ENCODE results near the gene TTC31. TPM values are rescaled to one million over a fixed set of nuclear protein-coding genes. Genes with fewer than 3 reads are reported as not detected.

The TTC31 gene
- total RNA-seq, 8 experiments from 2014 or later = 4.0 to 23.5 (median 10.2) TPM

DNA sequence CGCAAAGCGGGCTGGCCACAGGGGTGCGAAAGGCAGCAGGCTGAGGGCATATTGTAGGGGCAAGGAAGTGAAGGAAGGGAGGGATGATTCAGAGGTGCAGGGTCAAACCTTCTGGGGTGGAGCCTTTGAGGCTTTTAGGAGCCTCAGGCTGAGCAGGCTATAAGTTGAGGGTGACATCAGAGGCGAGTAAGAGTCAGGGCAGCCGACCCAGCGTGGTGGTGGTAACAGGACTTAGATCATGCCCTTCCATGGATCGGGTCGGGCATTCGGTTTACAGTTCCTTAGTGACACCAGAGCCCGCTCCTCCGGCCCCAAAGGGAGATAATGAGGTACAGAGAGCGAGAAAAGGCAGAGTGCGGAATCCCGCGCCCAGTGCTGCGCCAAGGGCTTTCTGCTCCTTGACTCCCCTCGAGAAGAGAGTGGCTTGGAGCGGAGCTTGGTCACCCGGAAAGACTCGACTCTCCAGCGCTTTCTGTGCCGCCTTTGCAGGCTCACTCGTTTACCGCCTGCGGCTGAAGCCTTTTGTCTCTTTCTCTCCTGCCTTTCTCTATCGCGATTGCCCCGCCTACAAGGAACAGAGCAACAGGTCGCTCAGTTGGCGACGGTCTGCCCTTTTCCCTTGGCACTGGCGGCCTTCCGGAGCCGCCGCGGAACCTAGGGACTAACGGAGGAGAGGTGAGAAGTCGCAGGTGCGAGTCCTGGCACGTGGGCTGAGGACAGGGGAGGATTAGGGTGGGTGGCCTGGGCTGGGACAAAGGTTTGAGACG, 15.8 kb downstream of the TTC31 start:
- in situ Hi-C loops (cut with MboI; ENCODE audit: low pct_unique_long_range_greater_than_20kb in 2 of 9, low sequenced_read_pairs in 9 of 9, unreplicated experiment in 9 of 9) = loop anchor here in 3 of 9 experiments (25.0 kb wide), 1 partner anchor 89 kb away; no protein-coding TSS in a partner anchor
- peak overlapping the region in 3 of 5 donors; percentile 6 to 24 (median 17) for H3K4me3 ChIP-seq
- ATAC-seq (replicated peaks in 6 of 8) = peak in 6 of 8 experiments; percentile 3 to 19 (median 8)
- H3K4me1 ChIP-seq (replicated peaks in 1 of 2) = peaks cover 9 to 32% of the 10 kb centered on the region in 2 donors
- WGBS, 10 experiments = 0 to 2% (median 0%) methylated on average over 1 to 8 of the region's 41 CpGs; no CpG with 5 or more reads in 5 of the 10 experiments
- no peak overlapping the region for H3K27ac ChIP-seq

DNA sequence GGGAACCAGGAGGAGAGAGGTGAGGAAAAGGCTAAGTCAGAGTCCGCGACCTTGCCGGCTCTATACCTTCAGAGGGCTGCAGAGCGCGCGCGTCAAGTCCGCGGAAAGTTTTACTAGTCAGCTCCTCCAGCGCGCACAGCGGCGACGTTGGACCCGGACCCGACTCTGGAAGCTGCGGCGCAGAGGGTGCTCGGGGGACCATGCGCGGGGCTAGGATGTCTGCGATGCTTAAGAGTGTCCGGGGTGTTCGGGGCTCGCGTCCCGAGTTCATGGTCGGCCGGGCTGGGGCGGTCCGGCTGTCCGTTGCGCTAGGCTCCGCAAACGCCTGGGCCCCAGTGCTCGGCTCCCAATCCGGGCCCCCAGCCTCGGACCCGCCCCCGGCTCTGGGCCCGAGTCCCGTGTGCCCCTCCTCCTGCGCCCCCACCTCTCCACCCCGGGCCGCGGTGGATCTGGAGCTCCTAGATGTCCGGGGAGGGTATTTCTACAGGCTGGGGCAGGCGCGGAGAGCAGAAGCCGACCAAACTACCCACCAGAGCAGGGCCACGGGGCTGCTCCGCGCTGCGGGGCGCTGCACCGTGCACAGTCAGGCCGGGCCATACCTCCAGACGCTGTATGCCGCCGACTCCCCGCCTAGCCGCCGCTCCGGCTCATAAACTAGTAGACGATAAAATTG, 16.5 kb downstream of the TTC31 start, which contains the start of gene LBX2:
Gene LBX2 (minus strand): TSS at position 337 of the 673 bp plus-strand sequence. CDS start 66 bp downstream, at position 271.
- Histone ChIP-seq H3K4me1 (replicated peaks in 1 of 2) (peaks cover 9 to 32% of the 10 kb centered on the region in 2 donors), H3K4me3 (peak within 1 kb of the TSS in 3 of 5 donors; percentile 13 to 16 (median 14)), H3K27ac (no peak within 1 kb of the TSS)
- ATAC-seq (replicated peaks in 6 of 8) = peak in 7 of 8 experiments; percentile 1 to 15 (median 10)
- in situ Hi-C loops (cut with MboI; ENCODE audit: low pct_unique_long_range_greater_than_20kb in 2 of 9, low sequenced_read_pairs in 9 of 9, unreplicated experiment in 9 of 9) = loop anchor here in 3 of 9 experiments (25.0 kb wide), 1 partner anchor 88 kb away; no protein-coding TSS in a partner anchor
- 83% methylated on average over 2 of the region's 65 CpGs; no CpG with 5 or more reads in 9 of the 10 experiments for WGBS, 10 experiments

DNA sequence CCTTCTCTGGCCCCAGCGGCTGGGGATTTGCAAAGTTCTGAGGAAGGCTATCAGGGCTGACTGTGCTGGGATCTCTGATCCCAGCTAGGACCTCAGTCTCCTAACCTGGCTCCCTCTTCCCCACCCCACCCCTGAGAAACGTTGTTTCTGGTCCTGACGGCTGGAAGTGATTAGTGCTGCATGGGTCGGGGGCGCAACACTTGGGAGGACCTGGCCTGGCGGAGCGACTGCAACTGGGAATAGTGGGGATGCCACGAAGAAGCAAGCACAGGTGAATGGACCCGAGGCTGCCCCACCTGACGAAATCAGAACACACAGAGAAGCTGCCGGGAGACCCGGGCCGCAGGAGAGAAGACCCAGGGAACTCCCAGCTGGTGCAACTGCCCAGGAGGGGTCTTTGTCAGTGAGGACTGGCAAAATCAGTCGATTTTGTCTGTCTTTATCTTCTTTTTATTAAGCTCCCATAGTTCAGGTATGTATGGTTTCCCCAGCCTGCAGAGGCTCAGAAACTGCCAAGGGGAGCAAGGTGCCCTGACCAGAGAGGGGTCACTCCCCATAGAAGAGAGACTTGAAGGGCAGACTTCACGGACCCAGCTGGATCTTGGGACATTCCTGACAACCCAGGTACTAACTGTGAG, 17.2 kb downstream of the TTC31 start:
- in situ Hi-C loops (cut with MboI; ENCODE audit: low pct_unique_long_range_greater_than_20kb in 2 of 9, low sequenced_read_pairs in 9 of 9, unreplicated experiment in 9 of 9) = loop anchor here in 3 of 9 experiments (25.0 kb wide), 1 partner anchor 87 kb away; no protein-coding TSS in a partner anchor
- Histone ChIP-seq H3K4me3 (no peak overlapping the region), H3K4me1 (replicated peaks in 1 of 2) (peaks cover 9 to 32% of the 10 kb centered on the region in 2 donors), H3K27ac (no peak overlapping the region)
- 0 to 65% (median 45%) methylated on average over 1 to 8 of the region's 15 CpGs; no CpG with 5 or more reads in 2 of the 10 experiments for WGBS, 10 experiments
- ATAC-seq (replicated peaks in 6 of 8) = no peak

DNA sequence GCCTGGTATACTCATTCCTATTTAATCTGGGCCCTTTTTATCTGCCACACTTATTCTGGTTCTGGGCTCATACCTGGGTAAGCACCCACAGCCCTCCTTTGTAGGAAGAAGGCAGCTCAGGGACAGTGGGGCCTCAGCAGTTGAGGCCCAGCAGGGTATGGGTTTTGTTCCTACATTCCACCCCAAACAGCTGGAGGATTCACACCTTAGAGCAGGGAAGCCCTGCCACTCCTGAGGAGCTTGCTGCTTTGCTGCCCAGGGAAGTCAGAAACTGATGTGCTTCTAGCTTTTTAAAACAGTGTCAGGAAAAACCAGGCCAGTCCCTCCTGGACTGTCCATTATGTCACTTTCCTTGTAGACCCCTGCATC, 17.7 kb downstream of the TTC31 start:
- Histone ChIP-seq H3K27ac (no peak overlapping the region), H3K4me1 (replicated peaks in 1 of 2) (peaks cover 9 to 32% of the 10 kb centered on the region in 2 donors), H3K4me3 (no peak overlapping the region)
- in situ Hi-C loops (cut with MboI; ENCODE audit: low pct_unique_long_range_greater_than_20kb in 2 of 9, low sequenced_read_pairs in 9 of 9, unreplicated experiment in 9 of 9) = no loop called here
- no peak for ATAC-seq (replicated peaks in 6 of 8)

GRCh38 chr2:74501335-74502071, 18.6 kb downstream of the TTC31 start:
- in situ Hi-C loops (cut with MboI; ENCODE audit: low pct_unique_long_range_greater_than_20kb in 2 of 9, low sequenced_read_pairs in 9 of 9, unreplicated experiment in 9 of 9) = no loop called here
- H3K27ac ChIP-seq = no peak overlapping the region
- no peak for ATAC-seq (replicated peaks in 6 of 8)
- H3K4me1 ChIP-seq (replicated peaks in 1 of 2) = peaks cover 15 to 38% of the 10 kb centered on the region in 2 donors
- WGBS, 10 experiments = 26 to 100% (median 45%) methylated on average over 2 to 10 of the region's 18 CpGs; no CpG with 5 or more reads in 3 of the 10 experiments
- H3K4me3 ChIP-seq = no peak overlapping the region

DNA sequence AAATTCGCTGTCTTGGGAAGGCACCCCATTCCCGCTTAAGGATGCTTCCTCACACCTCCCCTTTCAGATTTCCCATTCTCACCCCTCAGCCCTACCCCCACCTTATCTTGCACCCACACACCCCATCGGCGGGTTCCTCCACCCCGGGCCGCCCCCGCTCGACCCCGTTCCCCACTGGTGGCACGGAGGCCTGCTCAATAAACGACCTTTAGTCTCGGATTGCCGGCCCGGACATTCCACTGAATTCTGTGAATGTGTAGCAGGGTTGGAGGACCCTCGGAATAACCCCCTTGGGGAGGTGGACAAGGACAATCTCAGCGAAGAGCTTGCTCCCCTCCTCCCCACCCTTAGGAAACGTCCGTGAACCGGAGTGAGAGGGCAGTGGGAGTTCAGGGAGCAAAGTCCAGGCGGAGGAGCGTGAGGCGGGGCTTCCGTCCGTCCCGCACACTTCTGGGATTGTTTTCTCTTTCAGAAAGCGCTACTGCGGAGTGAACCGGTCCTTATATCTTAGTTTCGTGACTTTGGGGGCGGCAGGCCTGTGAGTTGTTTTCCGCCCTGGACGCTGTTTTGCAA, 19.4 kb downstream of the TTC31 start:
- Histone ChIP-seq H3K4me1 (replicated peaks in 1 of 2) (peaks cover 18 to 41% of the 10 kb centered on the region in 2 donors), H3K27ac (no peak overlapping the region), H3K4me3 (peak overlapping the region in 3 of 5 donors; percentile 33 to 41 (median 34))
- ATAC-seq (replicated peaks in 6 of 8) = no peak
- in situ Hi-C loops (cut with MboI; ENCODE audit: low pct_unique_long_range_greater_than_20kb in 2 of 9, low sequenced_read_pairs in 9 of 9, unreplicated experiment in 9 of 9) = no loop called here
- WGBS, 10 experiments = 4 to 100% methylated on average over 2 to 11 of the region's 32 CpGs; no CpG with 5 or more reads in 8 of the 10 experiments

DNA sequence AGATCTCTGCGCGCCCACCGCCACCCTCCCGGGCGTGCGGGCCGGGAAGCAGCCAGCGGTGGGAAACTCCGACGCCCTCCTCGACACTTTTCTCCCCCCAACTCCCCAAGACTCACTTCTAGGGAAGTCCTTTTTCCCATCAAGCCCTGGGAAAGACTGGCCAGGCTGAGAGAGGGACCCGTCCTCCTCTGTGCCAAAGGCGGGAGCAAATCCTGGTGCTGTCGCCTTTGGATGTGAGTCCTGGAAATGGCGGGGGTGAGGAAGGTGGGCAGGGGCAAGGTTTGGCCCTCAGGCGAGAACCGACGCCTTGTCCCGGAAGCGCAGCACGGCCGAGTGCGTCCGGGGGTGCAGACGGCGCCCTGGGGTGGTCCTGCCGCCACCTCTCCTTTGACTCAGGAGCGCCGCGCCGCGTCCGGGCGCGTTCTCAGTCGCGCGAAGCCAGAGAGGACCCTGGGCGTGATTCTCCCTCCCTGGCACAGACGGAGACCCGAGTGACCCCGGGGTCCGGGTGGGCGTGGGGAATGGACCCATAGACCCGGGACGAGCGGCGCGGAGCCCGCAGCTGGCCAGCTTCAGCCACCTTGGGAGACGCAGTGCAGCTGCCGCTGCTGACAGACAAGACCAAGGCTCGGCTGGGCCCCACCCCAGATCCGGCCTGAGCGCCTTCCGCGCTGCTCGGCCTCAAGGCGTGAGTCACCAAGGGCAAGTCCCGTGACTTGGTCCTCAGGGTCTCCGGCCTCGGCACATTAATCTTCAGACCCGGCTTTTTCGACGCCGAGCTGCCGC, 20.0 kb downstream of the TTC31 start:
- H3K4me3 ChIP-seq = peak overlapping the region in 4 of 5 donors; percentile 3 to 41 (median 34)
- H3K27ac ChIP-seq = peak overlapping the region in 1 of 2 donors; percentile 46

GRCh38 chr2:74503506-74504475, 20.9 kb downstream of the TTC31 start:
- peak overlapping the region in 1 of 2 donors; percentile 15 for H3K27ac ChIP-seq
- peak overlapping the region in 3 of 5 donors; percentile 33 to 41 (median 34) for H3K4me3 ChIP-seq
- H3K4me1 ChIP-seq (replicated peaks in 1 of 2) = peaks cover 16 to 29% of the 10 kb centered on the region in 2 donors
- 23 to 93% (median 40%) methylated on average over 2 to 8 of the region's 45 CpGs; no CpG with 5 or more reads in 3 of the 10 experiments for WGBS, 10 experiments
- ATAC-seq (replicated peaks in 6 of 8) = no peak
- in situ Hi-C loops (cut with MboI; ENCODE audit: low pct_unique_long_range_greater_than_20kb in 2 of 9, low sequenced_read_pairs in 9 of 9, unreplicated experiment in 9 of 9) = no loop called here

More for the DNA sequence above, 20.0 kb downstream of the TTC31 start:
- ATAC-seq (replicated peaks in 6 of 8) = peak; percentile 14 to 56 (median 46)
- 0 to 6% (median 3%) methylated on average over 4 to 14 of the region's 67 CpGs; no CpG with 5 or more reads in 5 of the 10 experiments for WGBS, 10 experiments
- in situ Hi-C loops (cut with MboI; ENCODE audit: low pct_unique_long_range_greater_than_20kb in 2 of 9, low sequenced_read_pairs in 9 of 9, unreplicated experiment in 9 of 9) = no loop called here
- peaks cover 15 to 38% of the 10 kb centered on the region in 2 donors for H3K4me1 ChIP-seq (replicated peaks in 1 of 2)

DNA sequence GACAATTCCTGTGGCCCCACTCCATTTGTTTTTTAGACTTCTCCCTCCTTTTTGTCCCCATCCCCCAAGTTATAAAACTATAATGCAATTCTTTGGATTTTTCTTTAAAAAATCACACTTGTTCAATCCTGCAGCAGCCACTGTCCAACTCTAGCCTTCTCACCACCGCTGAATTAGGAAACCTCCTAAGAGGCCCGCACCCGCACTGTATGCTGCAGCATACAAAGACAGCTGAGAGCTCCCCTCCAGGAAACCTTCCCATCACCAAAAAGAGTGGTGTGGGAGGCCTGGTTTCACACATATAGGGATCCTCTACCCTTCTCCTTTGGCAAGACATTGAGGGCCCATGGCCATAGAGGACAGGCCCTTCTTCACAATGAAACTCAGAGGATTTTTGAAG, 21.7 kb downstream of the TTC31 start:
- in situ Hi-C loops (cut with MboI; ENCODE audit: low pct_unique_long_range_greater_than_20kb in 2 of 9, low sequenced_read_pairs in 9 of 9, unreplicated experiment in 9 of 9) = no loop called here
- Histone ChIP-seq H3K4me1 (replicated peaks in 1 of 2) (peaks cover 16 to 23% of the 10 kb centered on the region in 2 donors), H3K27ac (no peak overlapping the region), H3K4me3 (no peak overlapping the region)
- 50 to 90% (median 88%) methylated on average over 1 to 3 of the region's 3 CpGs; no CpG with 5 or more reads in 4 of the 10 experiments for WGBS, 10 experiments
- ATAC-seq (replicated peaks in 6 of 8) = no peak

DNA sequence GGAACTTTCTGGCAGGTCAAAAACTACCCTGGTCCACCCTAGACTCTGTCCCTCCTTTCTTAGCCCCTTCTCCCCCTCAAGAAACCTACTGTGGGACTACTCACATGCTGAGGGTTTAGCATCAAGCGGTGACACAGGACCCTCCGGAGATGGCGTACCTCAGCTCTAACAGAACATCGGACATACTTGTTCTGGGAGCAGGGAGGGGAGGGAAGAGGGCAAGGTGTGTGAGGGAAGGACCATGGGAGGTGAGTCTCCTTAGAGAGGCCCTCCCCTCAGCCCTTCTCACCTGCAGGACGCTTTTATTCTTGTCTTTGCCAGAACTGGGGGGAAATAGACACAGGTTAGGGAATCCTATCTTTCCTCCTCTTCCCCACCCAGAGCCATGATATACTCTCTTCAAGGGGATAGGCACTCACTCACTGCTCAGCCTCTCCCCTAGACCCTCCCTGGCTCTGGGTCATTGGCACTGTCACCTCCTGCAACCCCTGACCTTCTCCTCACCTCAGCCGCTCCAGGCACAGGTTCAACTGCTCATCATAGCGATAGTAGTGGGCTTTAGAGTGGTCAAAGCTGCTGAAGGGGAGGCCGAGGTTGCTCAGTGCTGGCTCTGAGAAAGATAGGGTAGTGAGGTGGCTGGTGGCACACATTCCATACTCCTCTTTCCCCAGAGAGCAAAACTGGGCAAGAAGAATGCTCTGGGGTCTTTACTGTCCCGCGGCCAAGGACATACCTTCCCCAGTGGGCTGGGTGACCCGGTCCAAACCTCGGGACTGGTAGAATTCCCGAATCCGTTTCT, 22.8 kb downstream of the TTC31 start:
- peaks cover 16 to 21% of the 10 kb centered on the region in 2 donors for H3K4me1 ChIP-seq (replicated peaks in 1 of 2)
- in situ Hi-C loops (cut with MboI; ENCODE audit: low pct_unique_long_range_greater_than_20kb in 2 of 9, low sequenced_read_pairs in 9 of 9, unreplicated experiment in 9 of 9) = no loop called here
- H3K27ac ChIP-seq = no peak overlapping the region
- H3K4me3 ChIP-seq = no peak overlapping the region
- WGBS, 10 experiments = 81 to 100% (median 98%) methylated on average over 1 to 8 of the region's 14 CpGs; no CpG with 5 or more reads in 1 of the 10 experiments
- no peak for ATAC-seq (replicated peaks in 6 of 8)

Data from motor neuron (in vitro differentiated cells).